ENCODE results near the gene SCOC. TPM values are rescaled to one million over a fixed set of nuclear protein-coding genes. Genes with fewer than 3 reads are reported as not detected.

SCOC gene
- total RNA-seq, 1 donor from 2014 or later = 73.0 TPM

GRCh38 chr4:140427919-140428471, 54.5 kb downstream of the SCOC start:
- DNase-seq (ENCODE audit: low spot score) = no peak
- intact Hi-C loops (cut with DNase I) = loop anchor here (1.0 to 10.0 kb wide), 3 partner anchors 53 to 427 kb away; partner anchors contain the start of gene ELMOD2

Other genes starting within 250 kb of the SCOC start
- gene MAML3, start 219.5 kb upstream of the SCOC start, total RNA-seq = 4.1 TPM
- gene CLGN, start 54.0 kb downstream of the SCOC start, total RNA-seq = 44.7 TPM
- gene MGAT4D, start 124.6 kb downstream of the SCOC start, total RNA-seq = not detected
- 18.3 TPM for gene ELMOD2, start 150.5 kb downstream of the SCOC start, total RNA-seq
- not detected for gene UCP1, start 195.3 kb downstream of the SCOC start, total RNA-seq

All from cardiac septum (tissue), 1 donor.